Sigmoid colon (tissue), 4 donors: ENCODE measurements around the gene PIM3.

ENCODE experiments used
- EP300 ChIP-seq, 4 donors: sonication (generic); formaldehyde crosslinking; IDR thresholded peaks; one replicate each; pipeline ENCODE4 v1.6.1; 2017; ENCODE audit warnings: antibody characterized with exemption in 4 of 4
- POLR2A ChIP-seq, 2 donors: fragments of 450-650 bp; IDR thresholded peaks; one replicate each; pipeline ENCODE4 v1.6.1; 2016; ENCODE audit warnings: antibody characterized with exemption in 2 of 2, mild to moderate bottlenecking in 2 of 2, moderate library complexity in 2 of 2
- POLR2AphosphoS5 ChIP-seq, 4 donors: sonication (generic); formaldehyde crosslinking; IDR thresholded peaks; one replicate each; pipeline ENCODE4 v1.6.1; 2017; ENCODE audit warnings: antibody characterized with exemption in 4 of 4
- TF ChIP-seq, protein P1 (sequence below), 4 experiments: fragments of 450-650 bp in 3 of 4; fragments of 200-600 bp in 1 of 4; IDR thresholded peaks; one replicate each; pipeline ENCODE4 v1.5.1; 2016 to 2019; ENCODE audit warnings: antibody characterized with exemption in 4 of 4, mild to moderate bottlenecking in 3 of 4, moderate library complexity in 2 of 4

DNA sequence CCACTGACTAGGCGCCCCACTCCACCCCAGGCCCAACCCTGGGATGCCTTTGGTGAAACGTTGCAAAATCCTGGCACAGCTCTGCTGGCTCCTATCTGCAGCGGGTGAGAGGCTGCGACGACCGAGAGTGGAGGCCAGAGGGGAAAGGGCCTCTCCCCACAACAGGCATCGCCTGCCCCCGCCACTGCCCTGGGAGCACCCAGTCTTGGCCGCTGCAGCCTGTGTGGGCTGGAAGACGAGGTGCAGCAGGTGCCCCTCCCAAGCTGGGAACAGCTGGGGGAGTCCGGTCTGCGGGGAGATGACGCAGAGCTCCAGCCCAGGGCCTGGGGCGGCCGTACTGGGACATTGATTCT is 4.2 kb upstream of the PIM3 start:
- TF ChIP-seq EP300 (IDR thresholded peaks at IDR 0.05) (no peak), POLR2AphosphoS5 (IDR thresholded peaks at IDR 0.05) (no peak), POLR2A (IDR thresholded peaks at IDR 0.05) (no peak)
- TF ChIP-seq, protein P1, sequence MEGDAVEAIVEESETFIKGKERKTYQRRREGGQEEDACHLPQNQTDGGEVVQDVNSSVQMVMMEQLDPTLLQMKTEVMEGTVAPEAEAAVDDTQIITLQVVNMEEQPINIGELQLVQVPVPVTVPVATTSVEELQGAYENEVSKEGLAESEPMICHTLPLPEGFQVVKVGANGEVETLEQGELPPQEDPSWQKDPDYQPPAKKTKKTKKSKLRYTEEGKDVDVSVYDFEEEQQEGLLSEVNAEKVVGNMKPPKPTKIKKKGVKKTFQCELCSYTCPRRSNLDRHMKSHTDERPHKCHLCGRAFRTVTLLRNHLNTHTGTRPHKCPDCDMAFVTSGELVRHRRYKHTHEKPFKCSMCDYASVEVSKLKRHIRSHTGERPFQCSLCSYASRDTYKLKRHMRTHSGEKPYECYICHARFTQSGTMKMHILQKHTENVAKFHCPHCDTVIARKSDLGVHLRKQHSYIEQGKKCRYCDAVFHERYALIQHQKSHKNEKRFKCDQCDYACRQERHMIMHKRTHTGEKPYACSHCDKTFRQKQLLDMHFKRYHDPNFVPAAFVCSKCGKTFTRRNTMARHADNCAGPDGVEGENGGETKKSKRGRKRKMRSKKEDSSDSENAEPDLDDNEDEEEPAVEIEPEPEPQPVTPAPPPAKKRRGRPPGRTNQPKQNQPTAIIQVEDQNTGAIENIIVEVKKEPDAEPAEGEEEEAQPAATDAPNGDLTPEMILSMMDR (IDR thresholded peaks at IDR 0.05) = no peak
